DOHH2 (cell line): Measurements from ENCODE around the gene BOD1L1.

ENCODE experiments used
- EZH2phosphoT487 ChIP-seq: fragments of 200-600 bp; sonication (generic); IDR thresholded peaks from 2 replicates; pipeline ENCODE4 v1.6.1; 2017; ENCODE audit warnings: borderline replicate concordance, mild to moderate bottlenecking, antibody characterized with exemption, low read length, moderate library complexity, mixed read lengths
- TF ChIP-seq, protein P1 (sequence below): fragments of 200-600 bp; sonication (generic); IDR thresholded peaks from one replicate; pipeline ENCODE4 v1.5.1; 2014; ENCODE audit warnings: antibody characterized with exemption, mild to moderate bottlenecking, low read depth, low read length; ENCODE audit not compliant: poor library complexity, severe bottlenecking

DNA sequence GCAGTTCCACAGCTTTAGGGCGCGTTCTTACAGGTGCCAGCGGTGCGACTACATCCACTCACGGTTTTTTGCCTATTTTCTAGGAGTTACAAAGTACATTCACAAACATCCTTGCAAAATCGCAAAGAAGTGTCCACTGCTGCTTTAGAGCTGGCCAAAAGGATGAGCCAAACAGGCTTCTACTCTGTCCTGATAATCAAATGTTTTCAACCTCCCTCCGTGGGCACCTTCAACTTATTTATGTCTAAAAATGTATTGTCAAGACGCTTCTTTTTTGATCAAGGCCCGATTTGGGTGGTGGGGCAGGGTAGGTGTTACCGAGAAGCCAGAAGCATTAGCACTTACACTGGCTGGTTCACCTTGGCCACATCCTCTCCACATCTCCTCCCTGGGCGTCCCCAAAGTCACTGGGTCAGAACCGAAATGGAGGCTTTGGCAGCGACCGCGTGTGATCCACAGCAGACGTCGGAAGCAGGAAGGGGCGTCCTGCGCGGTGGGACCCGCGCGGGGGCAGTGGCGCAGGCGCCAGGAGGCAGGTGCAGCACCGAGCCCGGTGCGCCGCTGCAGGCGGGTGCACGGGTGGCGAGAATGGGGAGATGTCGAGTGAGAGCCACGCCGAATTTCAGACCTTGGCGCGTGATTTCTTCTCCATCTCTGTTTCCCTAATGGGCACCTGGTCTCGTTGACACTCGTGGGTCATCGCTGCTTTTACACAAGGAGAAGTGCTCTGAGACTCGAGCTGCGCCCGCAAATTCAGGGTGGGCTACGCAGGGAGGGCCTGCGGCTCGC lies 100.1 kb downstream of the BOD1L1 start:
- TF ChIP-seq, protein P1, sequence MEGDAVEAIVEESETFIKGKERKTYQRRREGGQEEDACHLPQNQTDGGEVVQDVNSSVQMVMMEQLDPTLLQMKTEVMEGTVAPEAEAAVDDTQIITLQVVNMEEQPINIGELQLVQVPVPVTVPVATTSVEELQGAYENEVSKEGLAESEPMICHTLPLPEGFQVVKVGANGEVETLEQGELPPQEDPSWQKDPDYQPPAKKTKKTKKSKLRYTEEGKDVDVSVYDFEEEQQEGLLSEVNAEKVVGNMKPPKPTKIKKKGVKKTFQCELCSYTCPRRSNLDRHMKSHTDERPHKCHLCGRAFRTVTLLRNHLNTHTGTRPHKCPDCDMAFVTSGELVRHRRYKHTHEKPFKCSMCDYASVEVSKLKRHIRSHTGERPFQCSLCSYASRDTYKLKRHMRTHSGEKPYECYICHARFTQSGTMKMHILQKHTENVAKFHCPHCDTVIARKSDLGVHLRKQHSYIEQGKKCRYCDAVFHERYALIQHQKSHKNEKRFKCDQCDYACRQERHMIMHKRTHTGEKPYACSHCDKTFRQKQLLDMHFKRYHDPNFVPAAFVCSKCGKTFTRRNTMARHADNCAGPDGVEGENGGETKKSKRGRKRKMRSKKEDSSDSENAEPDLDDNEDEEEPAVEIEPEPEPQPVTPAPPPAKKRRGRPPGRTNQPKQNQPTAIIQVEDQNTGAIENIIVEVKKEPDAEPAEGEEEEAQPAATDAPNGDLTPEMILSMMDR: no peak
- no peak; the same call in 1 of the 2 replicates for TF ChIP-seq EZH2phosphoT487
